HepG2 (cell line): ENCODE data around the gene PEPD. TPM values are rescaled to one million over a fixed set of nuclear protein-coding genes. Genes with fewer than 3 reads are reported as not detected.

ENCODE experiments used
- ATAD3A ChIP-seq: sonication (generic); formaldehyde crosslinking; IDR thresholded peaks from 2 replicates; pipeline ENCODE4 v1.4.0; 2020; ENCODE audit warnings: missing genetic modification reagents
- CCDC6 ChIP-seq: sonication (generic); formaldehyde crosslinking; IDR thresholded peaks from 2 replicates; pipeline ENCODE4 v1.8.1; 2022; ENCODE audit warnings: mild to moderate bottlenecking, missing genetic modification reagents, moderate library complexity
- HCFC1 ChIP-seq: fragments of 150-350 bp; IDR thresholded peaks from 2 replicates; pipeline ENCODE4 v1.6.1; 2014; ENCODE audit warnings: low read depth, low read length
- HMG20B ChIP-seq: conservative IDR thresholded peaks from 2 replicates; pipeline ENCODE4 v1.6.1; 2016; ENCODE audit warnings: missing genetic modification reagents, missing compliant biosample characterization
- LCORL ChIP-seq, 2 experiments: fragments of 450-650 bp in 1 of 2; sonication (generic) in 1 of 2; formaldehyde crosslinking in 1 of 2; IDR thresholded peaks; 2 replicates each; pipeline versions ENCODE4 v1.5.0 to v1.6.1; 2017 to 2020; ENCODE audit warnings: antibody characterized with exemption in 1 of 2, missing genetic modification reagents in 1 of 2
- MTF2 ChIP-seq: sonication (generic); formaldehyde crosslinking; IDR thresholded peaks from 2 replicates; pipeline ENCODE4 v1.5.0; 2020; ENCODE audit warnings: missing genetic modification reagents, borderline replicate concordance
- MXI1 ChIP-seq: IDR thresholded peaks from 3 replicates; pipeline ENCODE4 v1.6.1; 2012; ENCODE audit warnings: low read depth, low read length, inconsistent platforms, borderline replicate concordance
- MYC ChIP-seq: sonication (generic); formaldehyde crosslinking; IDR thresholded peaks from 2 replicates; pipeline ENCODE4 v1.9.0; 2021; ENCODE audit warnings: missing genetic modification reagents, borderline replicate concordance
- SALL1 ChIP-seq: sonication (generic); formaldehyde crosslinking; IDR thresholded peaks from 2 replicates; pipeline ENCODE4 v1.8.0; 2022; ENCODE audit warnings: mild to moderate bottlenecking, missing genetic modification reagents
- SMAD1 ChIP-seq: sonication (generic); formaldehyde crosslinking; IDR thresholded peaks from 2 replicates; pipeline ENCODE4 v1.4.0; 2020; ENCODE audit warnings: missing genetic modification reagents, low read depth, mild to moderate bottlenecking, borderline replicate concordance
- SMARCC2 ChIP-seq: fragments of 450-650 bp; IDR thresholded peaks from 2 replicates; pipeline ENCODE4 v1.6.1; 2017; ENCODE audit warnings: antibody characterized with exemption, mild to moderate bottlenecking
- U2AF2 ChIP-seq: fragments of 200-400 bp; formaldehyde crosslinking; IDR thresholded peaks from 2 replicates; pipeline ENCODE4 v1.6.1; 2017; ENCODE audit warnings: low read depth, mild to moderate bottlenecking, low read length
- ZFP1 ChIP-seq: IDR thresholded peaks from 2 replicates; pipeline ENCODE4 v1.6.1; 2016
- ZNF143 ChIP-seq: sonication (generic); formaldehyde crosslinking; IDR thresholded peaks from 2 replicates; pipeline ENCODE4 v1.4.0; 2020; ENCODE audit warnings: missing genetic modification reagents
- ZNF317 ChIP-seq: sonication (generic); formaldehyde crosslinking; IDR thresholded peaks from 2 replicates; pipeline ENCODE4 v1.5.0; 2020; ENCODE audit warnings: mild to moderate bottlenecking, missing genetic modification reagents
- ZNF343 ChIP-seq: sonication (generic); formaldehyde crosslinking; IDR thresholded peaks from 2 replicates; pipeline ENCODE4 v1.4.0; 2020; ENCODE audit warnings: mild to moderate bottlenecking, missing genetic modification reagents
- ZNF781 ChIP-seq: sonication (generic); formaldehyde crosslinking; IDR thresholded peaks from 2 replicates; pipeline ENCODE4 v1.5.1; 2020; ENCODE audit warnings: borderline replicate concordance, mild to moderate bottlenecking, missing genetic modification reagents; ENCODE audit errors: not compliant biosample characterization
- polyA plus RNA-seq, 8 experiments: library from polyadenylated mRNA; depleted of rRNA in 3 of 8; stranded (reverse) in 7 of 8; unstranded in 1 of 8; fragments of >200 nt; fragmentation: Illumina TruSeq in 4 of 8; extraction: Trizol in 4 of 8; gene quantifications; 2 replicates each; pipeline versions ENCODE4 v1.2.1 to v1.2.3, GENCODE V29; 2011 to 2016; ENCODE audit warnings: low read depth in 4 of 8, missing spikeins in 1 of 8, mixed read lengths in 1 of 8; ENCODE audit not compliant: insufficient read depth in 1 of 8
- total RNA-seq, 5 experiments: library from RNA; depleted of rRNA; stranded (reverse); fragments of >200 nt; fragmentation: Illumina TruSeq; extraction: Trizol; gene quantifications; 2 replicates each; pipeline ENCODE4 v1.2.3, GENCODE V29; 2016; ENCODE audit warnings: low read depth in 1 of 5
- TF ChIP-seq, protein P1 (sequence below): sonication (generic); formaldehyde crosslinking; IDR thresholded peaks from 2 replicates; pipeline ENCODE4 v1.5.0; 2020; ENCODE audit warnings: missing genetic modification reagents
- TF ChIP-seq, protein P2 (sequence below): IDR thresholded peaks from 2 replicates; pipeline ENCODE4 v1.6.1; 2016; ENCODE audit warnings: mild to moderate bottlenecking
- TF ChIP-seq, protein P3 (sequence below): sonication (generic); formaldehyde crosslinking; conservative IDR thresholded peaks from 2 replicates; pipeline ENCODE4 v1.4.0; 2020; ENCODE audit warnings: mild to moderate bottlenecking, missing genetic modification reagents, moderate library complexity
- TF ChIP-seq, protein P4 (sequence below): sonication (generic); formaldehyde crosslinking; IDR thresholded peaks from 2 replicates; pipeline ENCODE4 v1.8.1; 2023; ENCODE audit warnings: missing genetic modification reagents, inconsistent platforms, borderline replicate concordance
- TF ChIP-seq, protein P5 (sequence below): sonication (generic); formaldehyde crosslinking; IDR thresholded peaks from 2 replicates; pipeline ENCODE4 v1.8.0; 2022; ENCODE audit warnings: mild to moderate bottlenecking, missing genetic modification reagents, moderate library complexity

Gene PEPD
- total and polyA plus RNA-seq, 2 of the 13 experiments (the other 11 are each of a cell fraction or from before 2014, with no cell fraction given) = 60.7 to 75.1 TPM

DNA sequence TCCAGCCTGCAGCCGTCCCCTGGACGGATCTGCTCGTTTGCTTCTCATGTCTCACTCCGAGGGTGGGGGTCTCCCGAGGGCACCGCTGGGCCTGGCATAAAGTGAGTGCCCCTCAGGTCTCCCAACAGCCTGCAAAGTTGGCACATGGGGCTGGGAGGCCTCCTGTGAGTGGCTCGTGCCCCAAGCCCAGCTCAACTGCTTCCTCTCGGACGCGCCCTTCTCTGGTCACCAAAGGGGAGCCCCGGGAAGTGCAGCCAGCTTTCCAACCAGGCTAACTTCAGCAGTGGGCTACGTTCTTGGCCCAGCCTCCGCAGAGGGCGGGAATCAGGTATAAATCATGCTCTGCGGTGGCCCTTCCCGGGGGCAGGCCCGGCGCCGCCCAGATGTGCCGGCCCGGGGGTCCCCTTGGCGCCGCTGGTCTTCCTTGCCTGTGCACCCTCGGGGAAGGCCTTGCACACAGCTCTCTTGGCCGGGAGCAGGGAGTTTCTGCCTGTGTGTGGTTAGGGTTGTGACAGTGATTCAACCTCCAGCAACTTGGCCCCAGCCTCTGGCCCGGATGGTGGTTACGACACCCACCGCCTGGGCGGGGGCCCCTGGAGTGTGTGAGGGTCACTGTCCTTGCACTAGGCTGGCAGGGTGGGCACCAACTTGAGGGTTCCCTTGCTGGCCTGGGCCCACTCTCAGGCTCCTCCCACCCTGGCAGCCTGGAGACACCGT lies 127.4 kb downstream of the PEPD start (continued):
- TF ChIP-seq, protein P1, sequence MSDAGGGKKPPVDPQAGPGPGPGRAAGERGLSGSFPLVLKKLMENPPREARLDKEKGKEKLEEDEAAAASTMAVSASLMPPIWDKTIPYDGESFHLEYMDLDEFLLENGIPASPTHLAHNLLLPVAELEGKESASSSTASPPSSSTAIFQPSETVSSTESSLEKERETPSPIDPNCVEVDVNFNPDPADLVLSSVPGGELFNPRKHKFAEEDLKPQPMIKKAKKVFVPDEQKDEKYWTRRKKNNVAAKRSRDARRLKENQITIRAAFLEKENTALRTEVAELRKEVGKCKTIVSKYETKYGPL = 0 out of 2 replicates have a peak, but pooled peaks have one; percentile 32
- TF ChIP-seq ATAD3A (CRISPR knock-in tag) (no peak), ZNF143 (CRISPR knock-in tag) (no peak; the same call in 1 of the 2 replicates), SMARCC2 (no peak), MXI1 (no peak), ZFP1 (CRISPR knock-in tag) (no peak), MTF2 (no peak), SMAD1 (CRISPR knock-in tag) (no peak), ZNF343 (CRISPR knock-in tag) (no peak), ZNF781 (CRISPR knock-in tag) (no peak), U2AF2 (no peak), HCFC1 (no peak), ZNF317 (no peak), HMG20B (CRISPR knock-in tag) (no peak), MYC (CRISPR knock-in tag) (0 out of 2 replicates have a peak, but pooled peaks have one; percentile 43), CCDC6 (CRISPR knock-in tag) (no peak), SALL1 (CRISPR knock-in tag) (peak; percentile 53; the same call in 1 of the 2 replicates), LCORL (IDR thresholded peaks at IDR 0.05) (no peak), LCORL (CRISPR knock-in tag; IDR thresholded peaks at IDR 0.05) (peak; percentile 64; the same call in 1 of the 2 replicates)
- TF ChIP-seq, protein P2, sequence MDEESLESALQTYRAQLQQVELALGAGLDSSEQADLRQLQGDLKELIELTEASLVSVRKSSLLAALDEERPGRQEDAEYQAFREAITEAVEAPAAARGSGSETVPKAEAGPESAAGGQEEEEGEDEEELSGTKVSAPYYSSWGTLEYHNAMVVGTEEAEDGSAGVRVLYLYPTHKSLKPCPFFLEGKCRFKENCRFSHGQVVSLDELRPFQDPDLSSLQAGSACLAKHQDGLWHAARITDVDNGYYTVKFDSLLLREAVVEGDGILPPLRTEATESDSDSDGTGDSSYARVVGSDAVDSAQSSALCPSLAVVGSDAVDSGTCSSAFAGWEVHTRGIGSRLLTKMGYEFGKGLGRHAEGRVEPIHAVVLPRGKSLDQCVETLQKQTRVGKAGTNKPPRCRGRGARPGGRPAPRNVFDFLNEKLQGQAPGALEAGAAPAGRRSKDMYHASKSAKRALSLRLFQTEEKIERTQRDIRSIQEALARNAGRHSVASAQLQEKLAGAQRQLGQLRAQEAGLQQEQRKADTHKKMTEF (CRISPR knock-in tag) = no peak
- TF ChIP-seq, protein P3, sequence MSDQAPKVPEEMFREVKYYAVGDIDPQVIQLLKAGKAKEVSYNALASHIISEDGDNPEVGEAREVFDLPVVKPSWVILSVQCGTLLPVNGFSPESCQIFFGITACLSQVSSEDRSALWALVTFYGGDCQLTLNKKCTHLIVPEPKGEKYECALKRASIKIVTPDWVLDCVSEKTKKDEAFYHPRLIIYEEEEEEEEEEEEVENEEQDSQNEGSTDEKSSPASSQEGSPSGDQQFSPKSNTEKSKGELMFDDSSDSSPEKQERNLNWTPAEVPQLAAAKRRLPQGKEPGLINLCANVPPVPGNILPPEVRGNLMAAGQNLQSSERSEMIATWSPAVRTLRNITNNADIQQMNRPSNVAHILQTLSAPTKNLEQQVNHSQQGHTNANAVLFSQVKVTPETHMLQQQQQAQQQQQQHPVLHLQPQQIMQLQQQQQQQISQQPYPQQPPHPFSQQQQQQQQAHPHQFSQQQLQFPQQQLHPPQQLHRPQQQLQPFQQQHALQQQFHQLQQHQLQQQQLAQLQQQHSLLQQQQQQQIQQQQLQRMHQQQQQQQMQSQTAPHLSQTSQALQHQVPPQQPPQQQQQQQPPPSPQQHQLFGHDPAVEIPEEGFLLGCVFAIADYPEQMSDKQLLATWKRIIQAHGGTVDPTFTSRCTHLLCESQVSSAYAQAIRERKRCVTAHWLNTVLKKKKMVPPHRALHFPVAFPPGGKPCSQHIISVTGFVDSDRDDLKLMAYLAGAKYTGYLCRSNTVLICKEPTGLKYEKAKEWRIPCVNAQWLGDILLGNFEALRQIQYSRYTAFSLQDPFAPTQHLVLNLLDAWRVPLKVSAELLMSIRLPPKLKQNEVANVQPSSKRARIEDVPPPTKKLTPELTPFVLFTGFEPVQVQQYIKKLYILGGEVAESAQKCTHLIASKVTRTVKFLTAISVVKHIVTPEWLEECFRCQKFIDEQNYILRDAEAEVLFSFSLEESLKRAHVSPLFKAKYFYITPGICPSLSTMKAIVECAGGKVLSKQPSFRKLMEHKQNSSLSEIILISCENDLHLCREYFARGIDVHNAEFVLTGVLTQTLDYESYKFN (CRISPR knock-in tag) = peak; percentile 40; the same call in 1 of the 2 replicates
- TF ChIP-seq, protein P4, sequence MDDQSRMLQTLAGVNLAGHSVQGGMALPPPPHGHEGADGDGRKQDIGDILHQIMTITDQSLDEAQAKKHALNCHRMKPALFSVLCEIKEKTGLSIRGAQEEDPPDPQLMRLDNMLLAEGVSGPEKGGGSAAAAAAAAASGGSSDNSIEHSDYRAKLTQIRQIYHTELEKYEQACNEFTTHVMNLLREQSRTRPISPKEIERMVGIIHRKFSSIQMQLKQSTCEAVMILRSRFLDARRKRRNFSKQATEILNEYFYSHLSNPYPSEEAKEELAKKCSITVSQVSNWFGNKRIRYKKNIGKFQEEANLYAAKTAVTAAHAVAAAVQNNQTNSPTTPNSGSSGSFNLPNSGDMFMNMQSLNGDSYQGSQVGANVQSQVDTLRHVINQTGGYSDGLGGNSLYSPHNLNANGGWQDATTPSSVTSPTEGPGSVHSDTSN = no peak
- TF ChIP-seq, protein P5, sequence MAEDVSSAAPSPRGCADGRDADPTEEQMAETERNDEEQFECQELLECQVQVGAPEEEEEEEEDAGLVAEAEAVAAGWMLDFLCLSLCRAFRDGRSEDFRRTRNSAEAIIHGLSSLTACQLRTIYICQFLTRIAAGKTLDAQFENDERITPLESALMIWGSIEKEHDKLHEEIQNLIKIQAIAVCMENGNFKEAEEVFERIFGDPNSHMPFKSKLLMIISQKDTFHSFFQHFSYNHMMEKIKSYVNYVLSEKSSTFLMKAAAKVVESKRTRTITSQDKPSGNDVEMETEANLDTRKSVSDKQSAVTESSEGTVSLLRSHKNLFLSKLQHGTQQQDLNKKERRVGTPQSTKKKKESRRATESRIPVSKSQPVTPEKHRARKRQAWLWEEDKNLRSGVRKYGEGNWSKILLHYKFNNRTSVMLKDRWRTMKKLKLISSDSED (CRISPR knock-in tag) = no peak
